GM23338 (cell line): ENCODE measurements around the gene FGFR3.

Source experiments
- CTCF ChIP-seq, 2 experiments: fragments of 200-600 bp in 1 of 2; sonication (generic) in 1 of 2; conservative IDR thresholded peaks; 2 replicates each; pipeline versions ENCODE4 v1.5.1 to v1.6.1; 2016 to 2017; ENCODE audit warnings: antibody characterized with exemption in 2 of 2, low read depth in 2 of 2, mild to moderate bottlenecking in 2 of 2, moderate library complexity in 1 of 2
- EZH2phosphoT487 ChIP-seq: fragments of 200-600 bp; sonication (generic); IDR thresholded peaks from one replicate; pipeline ENCODE4 v1.8.1; 2018; ENCODE audit warnings: antibody characterized with exemption; ENCODE audit not compliant: unreplicated experiment

- no peak for TF ChIP-seq CTCF (conservative IDR thresholded peaks at IDR 0.05; ENCODE audit: low read depth in 2 of 2)
- no peak for TF ChIP-seq EZH2phosphoT487
These were observed 20.1 kb upstream of the FGFR3 start for GRCh38 chr4:1772853-1773538.
